Activated CD4-positive, alpha-beta T cell treated with anti-CD3 and anti-CD28 coated beads, Interleukin-2, amount 10 ng/mL, durations not matched to agents 24 days and 14 days (primary cell): ENCODE results near the gene GAGE10. TPM values are rescaled to one million over a fixed set of nuclear protein-coding genes. Genes with fewer than 3 reads are reported as not detected.
"Not testable (repeated sequence)": the region's sequence is repeated elsewhere in the genome, so short reads cannot be mapped to it uniquely, and the experiment has no call there.

ENCODE experiments used
- DNase-seq: peaks from one replicate; pipeline ENCODE4 v3.0.0; 2022
- H3K27ac Mint-ChIP-seq: one replicate; pipeline ENCODE4 v1.8.0; 2022; ENCODE audit warnings: mild to moderate bottlenecking, mixed read lengths
- H3K27me3 Mint-ChIP-seq: one replicate; pipeline ENCODE4 v1.8.0; 2022; ENCODE audit warnings: mixed read lengths
- H3K36me3 Mint-ChIP-seq: one replicate; pipeline ENCODE4 v1.8.0; 2022; ENCODE audit warnings: low read depth, mild to moderate bottlenecking, mixed read lengths
- H3K4me1 Mint-ChIP-seq: one replicate; pipeline ENCODE4 v1.8.0; 2021; ENCODE audit warnings: mixed read lengths
- H3K4me3 Mint-ChIP-seq: one replicate; pipeline ENCODE4 v1.8.0; 2022; ENCODE audit warnings: mild to moderate bottlenecking, moderate library complexity, mixed read lengths
- H3K9me3 Mint-ChIP-seq: one replicate; pipeline ENCODE4 v1.8.0; 2021; ENCODE audit warnings: mixed read lengths
- intact Hi-C: fragments of 100-400 bp; cut with micrococcal nuclease; formaldehyde crosslinking; loops from one replicate; pipeline ENCODE4 v1.15.1; 2023
- total RNA-seq: library from RNA; stranded (reverse); gene quantifications from 2 replicates; pipeline ENCODE4 v1.2.3, GENCODE V29; 2022

Gene GAGE10
- total RNA-seq, 1 donor from 2014 or later, result not detected

DNA sequence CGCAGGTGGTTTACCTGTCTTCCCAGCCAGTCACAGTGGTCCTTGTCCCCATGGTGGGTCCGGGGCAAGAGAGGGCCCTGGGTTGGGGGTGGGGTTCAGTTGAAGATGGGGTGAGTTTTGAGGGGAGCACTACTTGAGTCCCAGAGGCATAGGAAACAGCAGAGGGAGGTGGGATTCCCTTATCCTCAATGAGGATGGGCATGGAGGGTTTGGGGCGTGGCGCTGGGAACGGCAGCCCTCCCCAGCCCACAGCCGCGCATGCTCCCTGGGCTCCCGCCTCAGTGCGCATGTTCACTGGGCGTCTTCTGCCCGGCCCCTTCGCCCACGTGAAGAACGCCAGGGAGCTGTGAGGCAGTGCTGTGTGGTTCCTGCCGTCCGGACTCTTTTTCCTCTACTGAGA, 18.3 kb downstream of the GAGE10 start, which contains the start of gene GAGE12J:
Gene GAGE12J (plus strand): TSS at position 301 of the 400 bp plus-strand sequence. CDS start 1,157 bp downstream, outside the sequence.
- H3K36me3 Mint-ChIP-seq, H3K27ac Mint-ChIP-seq, H3K9me3 Mint-ChIP-seq, DNase-seq, H3K27me3 Mint-ChIP-seq, H3K4me3 Mint-ChIP-seq, intact Hi-C loops, H3K4me1 Mint-ChIP-seq: not testable (repeated sequence)

DNA sequence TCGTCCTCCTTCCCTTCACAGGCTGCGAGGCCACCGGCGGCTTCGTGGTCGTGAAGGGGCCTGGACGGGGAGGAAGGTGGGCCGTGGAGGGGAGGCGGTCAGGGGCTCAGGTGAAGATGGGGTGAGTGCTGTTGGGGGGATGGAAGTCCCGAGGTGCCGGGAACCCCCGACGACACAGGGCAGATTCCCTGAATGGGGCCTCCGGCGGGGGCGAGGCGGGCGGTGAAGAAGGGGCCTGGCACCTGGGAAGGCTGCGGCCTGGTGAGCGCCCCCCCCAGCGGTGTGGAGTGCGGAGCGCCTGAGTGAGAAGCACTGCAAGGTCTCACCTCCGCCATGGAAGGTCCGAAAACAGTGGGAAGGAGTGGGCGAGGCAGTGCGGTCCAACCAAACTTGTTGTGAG, 18.8 kb downstream of the GAGE10 start:
- H3K9me3 Mint-ChIP-seq, H3K4me1 Mint-ChIP-seq, H3K36me3 Mint-ChIP-seq, H3K4me3 Mint-ChIP-seq, H3K27me3 Mint-ChIP-seq, intact Hi-C loops, H3K27ac Mint-ChIP-seq: not testable (repeated sequence)
- DNase-seq, result peak; percentile 9

DNA sequence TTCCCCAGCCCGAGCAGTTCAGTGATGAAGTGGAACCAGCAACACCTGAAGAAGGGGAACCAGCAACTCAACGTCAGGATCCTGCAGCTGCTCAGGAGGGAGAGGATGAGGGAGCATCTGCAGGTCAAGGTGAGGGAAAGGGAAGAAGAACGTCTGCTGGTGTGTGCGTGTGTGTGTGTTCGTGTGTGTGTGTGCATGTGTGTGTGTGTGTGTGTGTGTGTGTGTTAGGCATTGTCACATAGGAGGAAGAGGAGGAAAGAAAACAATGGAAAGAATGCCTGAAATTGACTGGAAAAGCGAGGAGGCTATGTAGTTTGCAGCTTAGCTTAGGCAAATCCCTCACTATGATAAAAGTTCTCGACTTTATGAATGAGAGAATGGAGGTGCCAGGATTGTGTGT, 20.3 kb downstream of the GAGE10 start:
- H3K27ac Mint-ChIP-seq, intact Hi-C loops, H3K9me3 Mint-ChIP-seq, H3K4me1 Mint-ChIP-seq, H3K36me3 Mint-ChIP-seq, H3K27me3 Mint-ChIP-seq, H3K4me3 Mint-ChIP-seq: not testable (repeated sequence)
- peak; percentile 54 for DNase-seq

DNA sequence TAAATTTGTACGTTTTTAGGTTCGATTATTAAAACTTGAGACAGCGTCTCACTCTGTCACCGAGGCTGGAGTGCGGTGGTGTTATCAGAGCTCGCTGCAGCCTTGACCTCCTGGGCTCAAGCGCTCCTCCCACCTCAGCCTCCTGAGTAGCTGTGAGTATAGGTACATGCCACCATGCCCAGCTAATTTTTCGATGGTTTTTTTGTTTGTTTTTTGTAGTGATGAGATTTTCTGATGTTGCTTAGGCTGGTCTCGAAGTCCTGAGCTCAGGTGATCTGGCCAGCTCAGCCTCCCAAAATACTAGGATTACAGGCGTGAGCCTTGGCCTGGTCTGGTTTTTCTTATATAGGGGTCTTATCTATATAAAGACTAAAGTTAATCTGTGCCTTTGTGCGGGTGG, 27.0 kb downstream of the GAGE10 start:
- H3K27me3 Mint-ChIP-seq, intact Hi-C loops, H3K4me3 Mint-ChIP-seq, H3K27ac Mint-ChIP-seq, H3K4me1 Mint-ChIP-seq, H3K9me3 Mint-ChIP-seq, H3K36me3 Mint-ChIP-seq: not testable (repeated sequence)
- DNase-seq, result peak; percentile 15

DNA sequence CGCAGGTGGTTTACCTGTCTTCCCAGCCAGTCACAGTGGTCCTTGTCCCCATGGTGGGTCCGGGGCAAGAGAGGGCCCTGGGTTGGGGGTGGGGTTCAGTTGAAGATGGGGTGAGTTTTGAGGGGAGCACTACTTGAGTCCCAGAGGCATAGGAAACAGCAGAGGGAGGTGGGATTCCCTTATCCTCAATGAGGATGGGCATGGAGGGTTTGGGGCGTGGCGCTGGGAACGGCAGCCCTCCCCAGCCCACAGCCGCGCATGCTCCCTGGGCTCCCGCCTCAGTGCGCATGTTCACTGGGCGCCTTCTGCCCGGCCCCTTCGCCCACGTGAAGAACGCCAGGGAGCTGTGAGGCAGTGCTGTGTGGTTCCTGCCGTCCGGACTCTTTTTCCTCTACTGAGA, 27.8 kb downstream of the GAGE10 start, which contains the start of gene GAGE13:
Gene GAGE13 (plus strand): TSS at position 301 of the 400 bp plus-strand sequence. CDS start 1,156 bp downstream, outside the sequence.
- H3K9me3 Mint-ChIP-seq, H3K27ac Mint-ChIP-seq, H3K36me3 Mint-ChIP-seq, H3K27me3 Mint-ChIP-seq, DNase-seq, H3K4me1 Mint-ChIP-seq, intact Hi-C loops, H3K4me3 Mint-ChIP-seq: not testable (repeated sequence)

DNA sequence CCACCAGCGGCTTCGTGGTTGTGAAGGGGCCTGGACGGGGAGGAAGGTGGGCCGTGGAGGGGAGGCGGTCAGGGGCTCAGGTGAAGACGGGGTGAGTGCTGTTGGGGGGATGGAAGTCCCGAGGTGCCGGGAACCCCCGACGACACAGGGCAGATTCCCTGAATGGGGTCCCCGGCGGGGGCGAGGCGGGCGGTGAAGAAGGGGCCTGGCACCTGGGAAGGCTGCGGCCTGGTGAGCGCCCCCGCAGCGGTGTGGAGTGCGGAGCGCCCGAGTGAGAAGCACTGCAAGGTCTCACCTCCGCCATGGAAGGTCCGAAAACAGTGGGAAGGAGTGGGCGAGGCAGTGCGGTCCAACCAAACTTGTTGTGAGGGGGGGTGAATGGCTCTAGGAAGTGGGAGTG, 28.4 kb downstream of the GAGE10 start:
- intact Hi-C loops, H3K27ac Mint-ChIP-seq, H3K9me3 Mint-ChIP-seq, H3K4me1 Mint-ChIP-seq, H3K4me3 Mint-ChIP-seq, H3K36me3 Mint-ChIP-seq, H3K27me3 Mint-ChIP-seq: not testable (repeated sequence)
- peak; percentile 65 for DNase-seq

DNA sequence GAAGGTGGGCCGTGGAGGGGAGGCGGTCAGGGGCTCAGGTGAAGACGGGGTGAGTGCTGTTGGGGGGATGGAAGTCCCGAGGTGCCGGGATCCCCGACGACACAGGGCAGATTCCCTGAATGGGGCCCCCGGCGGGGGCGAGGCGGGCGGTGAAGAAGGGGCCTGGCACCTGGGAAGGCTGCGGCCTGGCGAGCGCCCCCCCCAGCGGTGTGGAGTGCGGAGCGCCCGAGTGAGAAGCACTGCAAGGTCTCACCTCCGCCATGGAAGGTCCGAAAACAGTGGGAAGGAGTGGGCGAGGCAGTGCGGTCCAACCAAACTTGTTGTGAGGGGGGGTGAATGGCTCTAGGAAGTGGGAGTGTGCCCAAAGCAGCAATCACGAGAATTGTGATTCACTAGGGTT, 38.0 kb downstream of the GAGE10 start:
- H3K36me3 Mint-ChIP-seq, intact Hi-C loops, H3K4me3 Mint-ChIP-seq, H3K9me3 Mint-ChIP-seq, H3K27ac Mint-ChIP-seq, H3K27me3 Mint-ChIP-seq, H3K4me1 Mint-ChIP-seq: not testable (repeated sequence)
- peak; percentile 51 for DNase-seq

DNA sequence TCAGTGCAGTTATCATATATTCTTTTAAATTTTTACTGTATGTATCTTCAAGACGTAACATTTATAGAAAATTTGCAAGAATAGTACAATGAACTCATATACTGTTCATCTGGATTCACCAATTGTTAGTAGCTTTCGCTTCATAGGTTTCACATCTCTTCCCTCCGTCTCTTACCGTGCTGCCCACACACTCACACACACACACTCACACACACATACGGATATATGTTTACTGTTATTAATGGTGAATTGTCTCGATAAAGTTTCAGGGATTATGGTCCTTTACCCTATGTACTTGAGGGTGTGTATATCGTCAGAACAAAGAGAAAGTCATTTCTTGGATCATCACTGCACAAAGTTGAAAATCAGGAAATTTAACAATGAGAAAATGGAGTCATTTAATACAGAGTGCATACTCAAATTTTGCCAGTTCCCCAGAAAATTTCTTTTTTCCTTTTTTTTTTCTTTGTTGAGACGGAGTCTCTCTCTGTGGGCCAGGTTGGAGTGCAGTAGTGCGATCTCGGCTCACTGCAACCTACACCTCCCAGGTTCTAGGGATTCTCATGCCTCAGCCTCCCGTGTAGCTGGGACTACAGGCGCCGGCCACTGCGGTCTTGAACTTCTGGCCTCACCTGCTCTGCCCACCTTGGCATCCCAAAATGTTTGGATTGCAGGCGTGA, 41.2 kb downstream of the GAGE10 start:
- H3K27ac Mint-ChIP-seq, H3K4me1 Mint-ChIP-seq, H3K36me3 Mint-ChIP-seq, intact Hi-C loops, H3K27me3 Mint-ChIP-seq, H3K9me3 Mint-ChIP-seq, H3K4me3 Mint-ChIP-seq: not testable (repeated sequence)
- peak; percentile 61 for DNase-seq

DNA sequence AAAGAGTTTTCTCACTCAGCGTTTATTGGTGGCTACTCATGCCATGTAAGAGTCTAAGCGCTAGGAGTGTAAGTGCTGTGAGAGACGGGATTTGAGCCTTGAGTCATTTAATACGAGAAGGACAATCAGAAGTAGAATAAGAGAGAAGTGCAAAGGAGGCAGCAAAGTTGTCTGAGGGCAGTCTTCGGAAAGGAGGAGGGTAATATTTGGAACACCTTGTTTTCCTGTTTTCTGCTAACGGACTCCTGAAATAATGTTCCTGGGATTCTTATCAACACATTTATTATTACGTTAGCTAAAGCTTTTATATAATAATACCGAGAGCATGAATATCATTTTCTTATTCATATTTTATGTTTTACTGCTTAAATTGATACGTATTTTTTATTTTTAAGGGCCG, 42.0 kb downstream of the GAGE10 start:
- intact Hi-C loops, H3K27ac Mint-ChIP-seq, H3K36me3 Mint-ChIP-seq, H3K4me1 Mint-ChIP-seq, H3K9me3 Mint-ChIP-seq, H3K27me3 Mint-ChIP-seq, H3K4me3 Mint-ChIP-seq: not testable (repeated sequence)
- peak; percentile 59 for DNase-seq

DNA sequence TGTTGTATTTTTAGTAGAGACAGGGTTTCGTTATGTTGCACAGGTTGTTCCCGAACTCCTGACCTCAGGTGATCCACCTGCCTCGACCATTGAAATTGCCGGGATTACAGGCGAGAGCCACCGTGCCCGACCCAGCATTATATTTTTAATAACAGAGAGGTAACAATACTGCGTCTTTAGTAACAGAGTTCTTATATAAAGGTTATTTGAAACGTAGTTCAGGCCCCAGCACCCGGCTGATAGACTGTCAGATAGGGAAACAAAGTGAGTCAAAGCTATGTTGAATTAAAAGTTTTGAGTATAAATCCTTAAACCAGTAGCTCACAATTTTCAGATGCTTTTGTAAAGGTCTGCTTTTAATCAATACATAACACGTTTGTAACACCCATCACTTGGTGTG, 42.7 kb downstream of the GAGE10 start:
- DNase-seq, result peak; percentile 67
- H3K36me3 Mint-ChIP-seq, H3K27ac Mint-ChIP-seq, H3K4me1 Mint-ChIP-seq, H3K4me3 Mint-ChIP-seq, intact Hi-C loops, H3K27me3 Mint-ChIP-seq, H3K9me3 Mint-ChIP-seq: not testable (repeated sequence)

Other genes with a start within 250 kb of the GAGE10 start
- 4.4 and 4.5 TPM in 2 replicates for gene CCDC120, start 244.6 kb upstream of the GAGE10 start, total RNA-seq
- 12.5 and 15.9 TPM in 2 replicates for gene PRAF2, start 229.6 kb upstream of the GAGE10 start, total RNA-seq
- 38.7 and 40.8 TPM in 2 replicates for gene WDR45, start 223.8 kb upstream of the GAGE10 start, total RNA-seq
- gene GPKOW, start 179.9 kb upstream of the GAGE10 start, total RNA-seq, result 24.7 TPM in 2 replicates
- gene MAGIX, start 140.9 kb upstream of the GAGE10 start, total RNA-seq, result 0.96 and 1.1 TPM in 2 replicates
- gene PLP2, start 131.7 kb upstream of the GAGE10 start, total RNA-seq, result 84.4 and 91.4 TPM in 2 replicates
- 21.9 and 22.7 TPM in 2 replicates for gene PRICKLE3, start 117.3 kb upstream of the GAGE10 start, total RNA-seq
- 4.9 and 5.3 TPM in 2 replicates for gene SYP, start 103.5 kb upstream of the GAGE10 start, total RNA-seq
- 0.07 and 0.14 TPM in 2 replicates for gene CACNA1F, start 70.3 kb upstream of the GAGE10 start, total RNA-seq
- gene CCDC22, start 68.2 kb upstream of the GAGE10 start, total RNA-seq, result 25.6 and 25.8 TPM in 2 replicates
- 13.1 and 14.2 TPM in 2 replicates for gene FOXP3, start 38.9 kb upstream of the GAGE10 start, total RNA-seq
- gene PPP1R3F, start 33.9 kb upstream of the GAGE10 start, total RNA-seq, result 6.3 and 8.3 TPM in 2 replicates
- gene GAGE12J, start 18.4 kb downstream of the GAGE10 start, total RNA-seq, result not detected in 2 replicates
- not detected in 2 replicates for gene GAGE13, start 27.9 kb downstream of the GAGE10 start, total RNA-seq
- not detected in 2 replicates for gene GAGE12C, start 228.5 kb downstream of the GAGE10 start, total RNA-seq
- not detected in 2 replicates for gene GAGE12D, start 238.1 kb downstream of the GAGE10 start, total RNA-seq
- not detected in 2 replicates for gene GAGE12E, start 247.6 kb downstream of the GAGE10 start, total RNA-seq